GM06990 (cell line): Measurements from ENCODE around the gene STX1A.

ENCODE experiments used
- DNase-seq: peaks from one replicate; pipeline ENCODE4 v3.0.0-alpha.2; 2011; ENCODE audit not compliant: insufficient read length; ENCODE audit errors: extremely low read depth
- H3K27me3 ChIP-seq: replicated peaks from 2 replicates; pipeline ENCODE4 v1.6.0; 2011; ENCODE audit warnings: low read length; ENCODE audit not compliant: control insufficient read depth, insufficient read depth
- H3K36me3 ChIP-seq: 2 replicates; pipeline ENCODE4 v1.5.1; 2011; ENCODE audit warnings: low read length; ENCODE audit not compliant: control insufficient read depth, insufficient read depth
- H3K4me3 ChIP-seq: replicated peaks from 2 replicates; pipeline ENCODE4 v1.5.1; 2011; ENCODE audit warnings: low read depth, mild to moderate bottlenecking, control low read depth, low read length
- TF ChIP-seq, protein P1 (sequence below): IDR thresholded peaks from 2 replicates; pipeline ENCODE4 v1.5.1; 2011; ENCODE audit warnings: low read length, control low read depth, mild to moderate bottlenecking, inconsistent platforms; ENCODE audit not compliant: insufficient read depth, poor library complexity, severe bottlenecking

STX1A gene

DNA sequence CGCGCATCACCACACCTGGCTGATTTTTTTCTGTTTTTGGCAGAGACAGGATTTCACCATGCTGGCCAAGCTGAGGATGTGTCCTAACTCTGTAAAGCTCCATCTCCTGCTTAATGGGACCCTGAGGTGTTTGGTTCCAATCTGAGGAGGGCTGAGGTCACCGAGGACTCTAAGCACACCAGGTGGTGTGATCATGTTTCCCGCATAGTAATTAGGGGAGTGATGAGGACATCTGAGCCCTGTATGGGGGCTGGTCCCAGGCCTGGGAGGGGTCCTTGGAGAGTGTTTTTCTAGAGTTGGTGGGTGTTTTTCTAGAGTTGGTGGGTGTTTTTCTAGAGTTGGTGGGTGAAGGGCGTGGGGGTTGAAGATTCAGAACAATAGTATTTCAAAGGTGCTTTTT is 22.1 kb upstream of the STX1A start:
- DNase-seq, result no peak
- peaks cover 2% of the 10 kb centered on the region for H3K36me3 ChIP-seq
- no peak overlapping the region for H3K4me3 ChIP-seq
- TF ChIP-seq, protein P1, sequence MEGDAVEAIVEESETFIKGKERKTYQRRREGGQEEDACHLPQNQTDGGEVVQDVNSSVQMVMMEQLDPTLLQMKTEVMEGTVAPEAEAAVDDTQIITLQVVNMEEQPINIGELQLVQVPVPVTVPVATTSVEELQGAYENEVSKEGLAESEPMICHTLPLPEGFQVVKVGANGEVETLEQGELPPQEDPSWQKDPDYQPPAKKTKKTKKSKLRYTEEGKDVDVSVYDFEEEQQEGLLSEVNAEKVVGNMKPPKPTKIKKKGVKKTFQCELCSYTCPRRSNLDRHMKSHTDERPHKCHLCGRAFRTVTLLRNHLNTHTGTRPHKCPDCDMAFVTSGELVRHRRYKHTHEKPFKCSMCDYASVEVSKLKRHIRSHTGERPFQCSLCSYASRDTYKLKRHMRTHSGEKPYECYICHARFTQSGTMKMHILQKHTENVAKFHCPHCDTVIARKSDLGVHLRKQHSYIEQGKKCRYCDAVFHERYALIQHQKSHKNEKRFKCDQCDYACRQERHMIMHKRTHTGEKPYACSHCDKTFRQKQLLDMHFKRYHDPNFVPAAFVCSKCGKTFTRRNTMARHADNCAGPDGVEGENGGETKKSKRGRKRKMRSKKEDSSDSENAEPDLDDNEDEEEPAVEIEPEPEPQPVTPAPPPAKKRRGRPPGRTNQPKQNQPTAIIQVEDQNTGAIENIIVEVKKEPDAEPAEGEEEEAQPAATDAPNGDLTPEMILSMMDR, result no peak
- no peaks in the 10 kb centered on the region for H3K27me3 ChIP-seq

DNA sequence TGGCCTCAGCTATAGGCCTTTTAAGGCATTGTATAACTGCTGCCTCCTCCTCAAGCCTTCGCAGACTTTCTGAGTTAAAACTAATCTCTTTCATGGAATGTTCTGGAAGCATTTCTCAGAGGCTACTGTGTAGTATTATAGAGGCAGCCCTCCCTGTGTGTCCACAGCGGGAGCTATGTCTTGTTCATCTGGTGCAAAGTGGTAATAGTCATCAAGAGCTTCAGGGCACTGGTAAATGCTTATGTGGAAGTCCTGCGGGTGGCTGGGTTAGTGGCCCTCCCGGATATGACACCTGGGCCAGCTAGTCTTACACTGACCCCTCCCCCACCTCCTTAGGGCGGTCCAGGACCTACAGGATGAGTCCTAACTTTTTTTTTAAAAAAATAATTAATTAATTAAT is 21.3 kb upstream of the STX1A start:
- Histone ChIP-seq H3K36me3 (peaks cover 7% of the 10 kb centered on the region), H3K4me3 (no peak overlapping the region), H3K27me3 (no peaks in the 10 kb centered on the region)
- TF ChIP-seq, protein P1, result no peak
- no peak for DNase-seq

DNA sequence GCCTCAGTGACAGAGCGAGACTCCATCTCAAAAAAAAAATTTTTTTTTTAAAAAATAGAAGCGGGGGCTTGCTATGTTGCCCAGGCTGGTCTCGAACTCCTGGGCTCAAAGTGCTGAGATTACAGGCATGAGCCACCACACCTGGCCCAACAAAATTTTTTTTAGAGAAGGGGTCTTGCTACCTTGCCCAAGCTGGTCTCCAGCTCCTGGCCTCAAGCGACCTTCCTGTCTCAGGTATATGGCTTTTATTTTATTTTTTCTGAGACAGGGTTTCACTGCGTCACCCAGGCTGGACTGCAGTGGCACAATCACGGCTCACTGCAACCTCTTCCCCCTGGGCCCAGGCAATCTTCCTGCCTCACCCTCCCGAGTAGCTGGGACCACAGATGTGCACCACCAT is 20.7 kb upstream of the STX1A start:
- Histone ChIP-seq H3K36me3 (peaks cover 7% of the 10 kb centered on the region), H3K27me3 (no peaks in the 10 kb centered on the region), H3K4me3 (no peak overlapping the region)
- DNase-seq, result no peak
- TF ChIP-seq, protein P1, result no peak

DNA sequence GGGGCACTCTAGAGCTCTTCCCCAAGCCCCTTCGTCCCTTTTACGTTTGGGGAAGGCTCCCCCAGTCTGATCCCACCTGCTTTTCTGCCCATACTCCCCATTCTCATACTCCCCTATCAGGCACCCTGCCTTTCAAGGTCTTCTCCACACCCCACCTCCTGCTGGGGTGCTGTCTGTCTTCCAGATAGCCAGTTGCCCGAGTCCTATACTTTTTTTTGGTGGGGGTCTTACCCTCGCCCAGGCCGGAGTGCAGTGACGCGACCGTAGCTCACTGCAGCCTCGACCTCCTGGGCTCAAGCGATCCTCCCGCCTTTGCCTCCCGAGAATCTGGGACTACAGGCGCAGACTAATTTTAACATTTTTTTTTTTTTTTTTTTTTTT is 19.9 kb upstream of the STX1A start:
- Histone ChIP-seq H3K27me3 (no peaks in the 10 kb centered on the region), H3K36me3 (peaks cover 7% of the 10 kb centered on the region), H3K4me3 (peak overlapping the region; percentile 83)
- no peak for DNase-seq
- TF ChIP-seq, protein P1, result no peak

DNA sequence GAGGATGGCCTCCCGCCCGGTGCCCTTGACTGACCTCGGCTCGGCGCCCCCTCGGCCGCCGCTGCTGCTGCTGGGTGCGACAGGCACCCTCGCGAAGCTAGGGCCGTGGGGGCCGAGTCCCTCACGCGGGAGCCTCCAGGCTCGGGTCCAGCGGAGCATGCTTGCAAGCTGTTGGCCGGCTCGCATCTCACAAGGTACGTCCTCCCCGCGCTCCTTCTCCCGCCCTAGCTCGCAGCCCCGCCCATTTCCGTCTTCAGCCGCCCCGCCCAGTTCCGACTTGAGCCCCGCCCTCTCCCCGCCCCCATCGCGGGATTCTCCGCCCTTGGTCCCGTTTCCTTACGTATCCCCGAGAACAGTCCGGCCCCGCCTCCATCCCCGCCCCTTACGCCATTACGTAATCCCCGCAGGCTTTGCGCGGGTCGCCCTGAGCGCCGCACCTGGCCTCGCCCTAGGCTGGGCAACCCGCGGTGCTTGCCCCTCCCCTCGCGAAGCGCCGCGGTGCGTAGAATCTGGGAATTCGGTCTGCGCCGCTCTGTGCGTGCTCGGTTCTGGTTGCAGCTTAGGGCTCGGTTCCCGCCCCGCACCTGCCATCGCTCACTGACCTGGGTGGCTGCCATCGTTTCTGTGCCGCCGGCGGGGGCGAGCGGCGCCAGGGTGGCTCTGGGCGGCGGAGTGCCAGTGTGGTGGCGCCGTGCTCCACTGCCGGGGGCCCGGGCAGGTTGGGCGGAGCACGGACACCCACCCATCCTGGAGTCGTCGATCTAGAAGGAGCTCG is 19.3 kb upstream of the STX1A start, which contains the start of gene ABHD11:
TSS of gene ABHD11 (minus strand) at position 191 of the 775 bp plus-strand sequence. CDS start at position 159, 32 bp downstream.
- DNase-seq, result peak; percentile 98
- H3K4me3 ChIP-seq, result peak within 1 kb of the TSS; percentile 83
- H3K36me3 ChIP-seq, result peaks cover 7% of the 10 kb centered on the region
- TF ChIP-seq, protein P1, result no peak
- no peaks in the 10 kb centered on the region for H3K27me3 ChIP-seq

DNA sequence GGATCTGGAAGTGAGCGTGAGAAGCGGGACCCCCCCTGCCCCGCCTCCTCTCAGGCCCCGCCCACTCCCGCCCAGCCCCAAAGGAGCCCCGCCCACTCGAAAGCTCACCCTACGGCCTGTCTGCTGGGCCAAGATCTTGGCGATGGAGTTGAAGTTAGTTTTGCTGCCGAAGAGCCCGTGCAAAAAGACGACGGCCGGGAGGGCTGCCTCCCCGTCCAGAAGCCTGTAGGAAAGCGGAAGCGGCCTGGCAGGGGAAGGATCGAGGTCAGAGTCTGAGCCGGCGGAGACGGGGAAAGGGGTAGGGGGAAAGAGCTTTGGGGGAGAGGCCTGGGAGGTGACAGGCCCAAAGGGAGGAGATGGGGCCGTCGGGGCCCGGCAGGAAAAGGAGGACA is 18.7 kb upstream of the STX1A start:
- DNase-seq, result peak; percentile 75

More for the DNA sequence above, 18.7 kb upstream of the STX1A start:
- TF ChIP-seq, protein P1, result no peak
- H3K27me3 ChIP-seq, result no peaks in the 10 kb centered on the region
- peaks cover 7% of the 10 kb centered on the region for H3K36me3 ChIP-seq
- peak overlapping the region; percentile 83 for H3K4me3 ChIP-seq
